Endothelial cell of umbilical vein (primary cell): ENCODE results near the gene FAM221B. TPM values are rescaled to one million over a fixed set of nuclear protein-coding genes. Genes with fewer than 3 reads are reported as not detected.

Experiments
- BruUV-seq: library from RNA; stranded (reverse); fragments of 400-500 nt; replicated peaks from 2 replicates; lab custom pipeline; 2021; lab: Mats Ljungman, UMichigan
- CTCF ChIA-PET: fragments of 300-600, 350-600 bp; sonication (Branson Sonifier 250); formaldehyde crosslinking; loops from one replicate; lab custom pipeline; 2021; ENCODE audit warnings: antibody characterized with exemption, inconsistent platforms; lab: Charles Lee
- POLR2A ChIA-PET: fragments of 300-600, 350-600 bp; sonication (Branson Sonifier 250); formaldehyde crosslinking; loops from one replicate; lab custom pipeline; 2021; ENCODE audit warnings: antibody characterized with exemption, inconsistent platforms; lab: Charles Lee
- DNase-seq: peaks from one replicate; pipeline ENCODE4 v3.0.0-alpha.2; 2011; ENCODE audit warnings: low read depth, low spot score
- FAIRE-seq: peaks from 2 replicates; lab custom pipeline; 2011; peaks lifted over from hg19 to GRCh38; lab: Jason Lieb, UNC
- H2AFZ ChIP-seq: 2 replicates; pipeline ENCODE4 v1.6.0; 2012; ENCODE audit warnings: low read depth, low read length, control low read depth, inconsistent platforms
- H3K27ac ChIP-seq: 2 replicates; pipeline ENCODE4 v1.5.1; 2011; ENCODE audit warnings: low read depth, mild to moderate bottlenecking, control low read depth, low read length, moderate library complexity; ENCODE audit not compliant: insufficient read depth
- H3K27me3 ChIP-seq, 2 experiments: 2 replicates each; pipeline versions ENCODE4 v1.6.0 to v1.6.1; 2011; ENCODE audit warnings: low read length in 2 of 2, mixed read lengths in 1 of 2; ENCODE audit not compliant: control insufficient read depth in 2 of 2, insufficient read depth in 2 of 2
- H3K36me3 ChIP-seq, 2 experiments: 2 replicates in 1 of 2; 3 replicates in 1 of 2; pipeline ENCODE4 v1.5.1; 2011; ENCODE audit warnings: low read length in 2 of 2, mild to moderate bottlenecking in 1 of 2, moderate library complexity in 1 of 2; ENCODE audit not compliant: control insufficient read depth in 2 of 2, insufficient read depth in 2 of 2; ENCODE audit errors: extremely low read depth in 1 of 2
- H3K4me1 ChIP-seq: 3 replicates; pipeline ENCODE4 v1.5.1; 2011; ENCODE audit warnings: mild to moderate bottlenecking, low read length; ENCODE audit not compliant: control insufficient read depth, insufficient read depth; ENCODE audit errors: extremely low read depth
- H3K4me2 ChIP-seq: 2 replicates; pipeline ENCODE4 v1.6.1; 2011; ENCODE audit warnings: low read length, control low read depth, mixed read lengths; ENCODE audit not compliant: insufficient read depth
- H3K4me3 ChIP-seq, 3 experiments: fragments of 200-600 bp in 1 of 3; sonication (generic), shearing (Covaris generic) in 1 of 3; replicated peaks in 1 of 3; 2 replicates each; pipeline ENCODE4 v1.5.1; 2011 to 2016; ENCODE audit warnings: control low read depth in 3 of 3, low read length in 3 of 3, mild to moderate bottlenecking in 2 of 3, inconsistent platforms in 1 of 3, low read depth in 1 of 3, moderate library complexity in 1 of 3; ENCODE audit not compliant: insufficient read depth in 1 of 3
- H3K79me2 ChIP-seq: 2 replicates; pipeline ENCODE4 v1.6.0; 2012; ENCODE audit warnings: low read length, inconsistent platforms; ENCODE audit not compliant: control insufficient read depth, insufficient read depth
- H3K9ac ChIP-seq: replicated peaks from 2 replicates; pipeline ENCODE3; 2011; ENCODE audit warnings: low read length, control low read depth; ENCODE audit not compliant: insufficient read depth; ENCODE audit errors: extremely low read depth
- H3K9me1 ChIP-seq: replicated peaks from 3 replicates; pipeline ENCODE4 v1.6.0; 2011; ENCODE audit warnings: mild to moderate bottlenecking, low read length; ENCODE audit not compliant: control insufficient read depth, insufficient read depth; ENCODE audit errors: extremely low read depth
- H3K9me3 ChIP-seq: replicated peaks from 2 replicates; pipeline ENCODE4 v1.5.1; 2012; ENCODE audit warnings: low read length, inconsistent platforms; ENCODE audit not compliant: control insufficient read depth, insufficient read depth
- H4K20me1 ChIP-seq: replicated peaks from 2 replicates; pipeline ENCODE3; 2011; ENCODE audit warnings: mild to moderate bottlenecking, low read length; ENCODE audit not compliant: control insufficient read depth, insufficient read depth; ENCODE audit errors: extremely low read depth
- EZH2 ChIP-seq: IDR thresholded peaks from 2 replicates; pipeline ENCODE4 v1.6.1; 2012; ENCODE audit warnings: borderline replicate concordance, low read depth, mild to moderate bottlenecking, moderate library complexity, low read length, inconsistent platforms; ENCODE audit not compliant: severe bottlenecking
- FOS ChIP-seq: IDR thresholded peaks from 2 replicates; pipeline ENCODE4 v1.6.1; 2011; ENCODE audit warnings: mild to moderate bottlenecking, low read length, moderate library complexity, borderline replicate concordance; ENCODE audit not compliant: insufficient read depth
- JUN ChIP-seq: IDR thresholded peaks from 2 replicates; pipeline ENCODE4 v1.6.1; 2011; ENCODE audit warnings: borderline replicate concordance, low read depth; ENCODE audit not compliant: insufficient read length, insufficient read depth
- MYC ChIP-seq: IDR thresholded peaks from one replicate; pipeline ENCODE4 v1.6.1; 2011; ENCODE audit warnings: mild to moderate bottlenecking, low read depth, low read length
- POLR2AphosphoS5 ChIP-seq: IDR thresholded peaks from 2 replicates; pipeline ENCODE4 v1.6.1; 2012; ENCODE audit warnings: low read depth, mild to moderate bottlenecking, control low read depth, low read length, moderate library complexity; ENCODE audit not compliant: insufficient read depth
- dilution Hi-C: fragments of 300-500 bp; cut with MboI; formaldehyde crosslinking; loops from one replicate; pipeline ENCODE4 v1.15.0; 2019; ENCODE audit warnings: low sequenced_read_pairs; ENCODE audit not compliant: extremely low pct_ligation_motif_present
- intact Hi-C: fragments of 100-400 bp; cut with micrococcal nuclease; formaldehyde crosslinking; loops from one replicate; pipeline ENCODE4 v1.10.0; 2022
- polyA plus RNA-seq, 4 experiments: library from polyadenylated mRNA; depleted of rRNA in 3 of 4; stranded (reverse) in 3 of 4; unstranded in 1 of 4; fragments of >200 nt; gene quantifications; 2 replicates each; pipeline versions ENCODE4 v1.2.1 to v1.2.3, GENCODE V29; 2011 to 2012; ENCODE audit warnings: missing spikeins in 1 of 4
- total RNA-seq: library from RNA; stranded (reverse); gene quantifications from 2 replicates; pipeline ENCODE4 v1.2.3, GENCODE V29; 2021
- TF ChIP-seq, protein P1 (sequence below): IDR thresholded peaks from 2 replicates; pipeline ENCODE4 v1.6.1; 2011; ENCODE audit not compliant: insufficient read depth, insufficient read length

Gene FAM221B
- total and polyA plus RNA-seq, 2 donors (not counting 3 experiments of a cell fraction or from before 2014, with no cell fraction given), result not detected

DNA sequence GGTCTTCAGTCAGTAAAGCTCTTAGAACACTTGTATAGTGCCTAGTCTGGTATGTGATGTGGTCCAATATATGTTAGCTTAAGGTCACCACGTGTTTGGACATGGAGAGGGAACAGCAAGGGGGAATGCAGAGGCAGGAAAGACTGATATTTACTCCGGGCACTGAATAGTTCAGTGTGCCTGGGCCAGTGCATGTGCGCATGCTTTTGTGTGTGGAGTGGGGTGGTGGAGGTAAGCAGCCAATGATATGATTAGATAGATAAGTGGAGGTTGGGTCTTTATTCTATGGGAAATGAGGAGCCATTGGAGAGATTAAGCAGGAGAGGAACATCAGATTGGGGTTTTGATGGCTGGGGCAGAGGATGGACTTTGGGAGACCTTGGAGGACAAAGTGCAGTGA lies 27.7 kb upstream of the FAM221B start:
- POLR2A ChIA-PET, result no interaction called here
- H3K9ac ChIP-seq, result no peak overlapping the region
- intact Hi-C loops, result no loop called here
- no peaks in the 10 kb centered on the region for H4K20me1 ChIP-seq
- H3K27ac ChIP-seq, result no peak overlapping the region
- DNase-seq, result no peak
- CTCF ChIA-PET, result interaction anchor here (0.9 to 4.3 kb wide), 9 partner anchors 9 to 66 kb away, joined by 3 to 20 read pairs (median 5); partner anchors contain the start of genes FAM221B and TMEM8B
- no peaks in the 10 kb centered on the region for H3K9me3 ChIP-seq
- FAIRE-seq, result no peak
- no TSS peak for BruUV-seq
- no peaks in the 10 kb centered on the region for H3K79me2 ChIP-seq
- no peak overlapping the region for H3K4me2 ChIP-seq
- H3K36me3 ChIP-seq, result no peaks in the 10 kb centered on the region
- H3K9me1 ChIP-seq, result no peaks in the 10 kb centered on the region
- H3K27me3 ChIP-seq, result peaks cover 24 to 43% of the 10 kb centered on the region in 2 experiments
- TF ChIP-seq FOS, result no peak
- H3K4me3 ChIP-seq, result no peak overlapping the region
- dilution Hi-C loops, result no loop called here
- H3K4me1 ChIP-seq, result no peaks in the 10 kb centered on the region
- H2AFZ ChIP-seq, result no peak overlapping the region

- Histone ChIP-seq H4K20me1 (no peaks in the 10 kb centered on the region), H3K36me3 (no peaks in the 10 kb centered on the region), H3K4me2 (no peak overlapping the region), H3K4me3 (no peak overlapping the region), H3K4me1 (no peaks in the 10 kb centered on the region), H3K9me3 (no peaks in the 10 kb centered on the region), H3K9me1 (no peaks in the 10 kb centered on the region), H3K27me3 (peaks cover 22 to 41% of the 10 kb centered on the region in 2 experiments), H3K79me2 (no peaks in the 10 kb centered on the region), H2AFZ (no peak overlapping the region), H3K9ac (no peak overlapping the region), H3K27ac (no peak overlapping the region)
- ChIA-PET POLR2A (no interaction called here), CTCF (interaction anchor here (1.3 to 1.4 kb wide), 2 partner anchors 28 to 64 kb away, joined by 3 to 5 read pairs; no protein-coding TSS in a partner anchor)
- intact Hi-C loops (no loop called here), dilution Hi-C loops (no loop called here)
- no peak for DNase-seq
- no peak for FAIRE-seq
- TF ChIP-seq, protein P1, sequence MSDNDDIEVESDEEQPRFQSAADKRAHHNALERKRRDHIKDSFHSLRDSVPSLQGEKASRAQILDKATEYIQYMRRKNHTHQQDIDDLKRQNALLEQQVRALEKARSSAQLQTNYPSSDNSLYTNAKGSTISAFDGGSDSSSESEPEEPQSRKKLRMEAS, result no peak
- TF ChIP-seq EZH2, result no peak
- TF ChIP-seq JUN, result no peak
- no peak for TF ChIP-seq POLR2AphosphoS5
- TF ChIP-seq MYC, result no peak
- no TSS peak for BruUV-seq
Observed at GRCh38 chr9:35854091-35854762, 25.7 kb upstream of the FAM221B start.
